CD4-positive, alpha-beta T cell treated with Interleukin-6 at 100 ng/mL for 8 hours (primary cell): ENCODE results near the gene MYL5.
"Not testable (repeated sequence)": the region's sequence is repeated elsewhere in the genome, so short reads cannot be mapped to it uniquely, and the experiment has no call there.

Experiments used
- DNase-seq: peaks from one replicate; pipeline ENCODE4 v3.0.0-alpha.2; 2020; ENCODE audit warnings: mixed read lengths, low spot score

Gene MYL5

DNA sequence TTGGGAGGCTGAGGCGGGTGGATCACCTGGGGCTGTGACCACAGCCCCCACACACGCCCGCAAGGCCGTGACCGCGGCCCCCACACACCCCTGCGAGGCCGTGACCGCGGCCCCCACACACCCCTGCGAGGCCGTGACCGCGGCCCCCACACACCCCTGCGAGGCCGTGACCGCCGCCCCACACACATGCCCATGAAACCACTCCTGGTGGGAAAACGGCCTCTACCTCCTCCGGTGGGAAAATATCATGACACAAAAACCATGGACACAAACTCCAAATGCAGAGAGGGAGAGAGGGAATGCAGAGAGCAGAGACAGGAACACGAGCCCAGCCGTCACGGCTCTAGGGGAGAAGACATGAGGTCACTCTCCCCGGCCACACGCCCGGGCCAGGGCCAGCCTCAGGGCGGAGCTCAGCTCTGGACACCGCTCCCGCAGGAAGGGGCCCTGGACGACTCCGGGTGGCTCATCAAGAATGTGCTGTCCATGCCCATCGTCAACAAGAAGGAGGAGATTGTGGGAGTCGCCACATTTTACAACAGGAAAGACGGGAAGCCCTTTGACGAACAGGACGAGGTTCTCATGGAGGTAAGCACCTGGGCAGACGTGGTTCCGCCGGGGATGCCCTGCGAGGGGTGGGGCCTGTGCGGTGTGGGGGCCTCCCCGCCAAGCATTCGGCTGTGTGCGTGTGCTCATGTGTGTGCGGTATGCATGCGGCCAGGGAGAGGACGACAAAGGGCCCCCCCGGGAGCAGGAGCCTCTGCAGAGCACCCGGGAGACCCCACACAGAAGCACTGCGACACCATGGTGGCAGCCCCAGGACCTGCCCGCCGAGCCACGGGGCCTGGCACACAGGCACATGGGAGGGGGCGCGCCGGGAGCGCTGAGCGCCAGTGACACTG is 17.7 kb upstream of the MYL5 start:
- no peak for DNase-seq

DNA sequence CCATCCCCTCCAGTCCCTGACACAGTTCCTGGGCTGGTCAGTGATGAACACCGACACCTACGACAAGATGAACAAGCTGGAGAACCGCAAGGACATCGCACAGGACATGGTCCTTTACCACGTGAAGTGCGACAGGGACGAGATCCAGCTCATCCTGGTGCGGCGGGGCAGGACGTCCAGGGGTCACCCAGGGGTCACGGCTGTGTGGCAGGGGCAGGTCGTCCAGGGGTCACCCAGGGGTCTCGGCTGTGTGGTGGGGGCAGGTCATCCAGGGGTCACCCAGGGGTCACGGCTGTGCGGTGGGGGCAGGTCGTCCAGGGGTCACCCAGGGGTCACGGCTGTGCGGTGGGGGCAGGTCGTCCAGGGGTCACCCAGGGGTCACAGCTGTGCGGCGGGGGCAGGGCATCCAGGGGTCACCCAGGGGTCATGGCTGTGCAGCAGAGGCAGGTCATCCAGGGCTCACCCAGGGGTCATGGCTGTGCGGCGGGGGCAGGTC is 17.0 kb upstream of the MYL5 start:
- DNase-seq: no peak

GRCh38 chr4:657834-658667 is 16.3 kb upstream of the MYL5 start:
- no peak for DNase-seq

- DNase-seq: no peak
These were observed 15.4 kb upstream of the MYL5 start for GRCh38 chr4:658681-659667.

DNA sequence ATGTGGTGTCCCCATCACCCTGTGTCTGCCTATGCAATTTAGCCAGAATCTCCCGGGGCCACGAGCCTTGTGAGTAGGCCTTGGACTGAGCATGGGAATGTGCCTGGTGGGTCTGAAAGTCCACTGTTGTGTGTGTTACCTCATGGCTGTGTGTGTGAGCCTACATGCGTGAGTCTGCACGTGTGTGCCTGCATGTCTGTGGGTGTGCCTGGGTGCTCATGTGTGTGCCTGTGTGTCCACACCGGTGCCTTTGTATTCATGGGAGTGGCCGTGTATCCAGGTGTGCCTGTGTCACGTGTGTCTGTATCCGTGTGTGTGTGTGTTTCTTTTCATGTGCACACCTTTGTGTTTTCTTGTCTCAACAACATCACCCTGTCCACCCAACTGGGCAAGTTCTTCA is 14.5 kb upstream of the MYL5 start:
- no peak for DNase-seq

- no peak for DNase-seq
These were observed 13.9 kb upstream of the MYL5 start for GRCh38 chr4:660401-660800.

DNA sequence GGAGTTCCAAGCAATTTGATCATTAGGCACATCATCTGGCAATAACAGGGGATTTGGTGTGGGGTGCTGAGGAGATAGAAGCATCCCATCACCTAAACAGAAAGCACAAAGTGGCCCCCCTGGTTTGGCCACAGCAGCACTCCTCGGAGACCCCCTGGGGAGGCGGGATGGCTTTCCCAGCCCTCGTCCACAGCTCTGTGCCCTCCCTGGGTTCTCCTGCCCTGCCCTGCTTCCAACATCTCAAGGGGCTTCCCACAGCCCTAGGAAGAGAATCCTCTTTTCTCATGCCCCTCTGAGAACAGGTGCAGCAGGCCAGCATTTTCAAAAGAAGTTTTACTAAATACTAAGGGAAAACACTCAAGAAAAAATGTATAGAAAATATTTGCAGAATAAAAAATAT is 13.1 kb upstream of the MYL5 start:
- DNase-seq: no peak

DNA sequence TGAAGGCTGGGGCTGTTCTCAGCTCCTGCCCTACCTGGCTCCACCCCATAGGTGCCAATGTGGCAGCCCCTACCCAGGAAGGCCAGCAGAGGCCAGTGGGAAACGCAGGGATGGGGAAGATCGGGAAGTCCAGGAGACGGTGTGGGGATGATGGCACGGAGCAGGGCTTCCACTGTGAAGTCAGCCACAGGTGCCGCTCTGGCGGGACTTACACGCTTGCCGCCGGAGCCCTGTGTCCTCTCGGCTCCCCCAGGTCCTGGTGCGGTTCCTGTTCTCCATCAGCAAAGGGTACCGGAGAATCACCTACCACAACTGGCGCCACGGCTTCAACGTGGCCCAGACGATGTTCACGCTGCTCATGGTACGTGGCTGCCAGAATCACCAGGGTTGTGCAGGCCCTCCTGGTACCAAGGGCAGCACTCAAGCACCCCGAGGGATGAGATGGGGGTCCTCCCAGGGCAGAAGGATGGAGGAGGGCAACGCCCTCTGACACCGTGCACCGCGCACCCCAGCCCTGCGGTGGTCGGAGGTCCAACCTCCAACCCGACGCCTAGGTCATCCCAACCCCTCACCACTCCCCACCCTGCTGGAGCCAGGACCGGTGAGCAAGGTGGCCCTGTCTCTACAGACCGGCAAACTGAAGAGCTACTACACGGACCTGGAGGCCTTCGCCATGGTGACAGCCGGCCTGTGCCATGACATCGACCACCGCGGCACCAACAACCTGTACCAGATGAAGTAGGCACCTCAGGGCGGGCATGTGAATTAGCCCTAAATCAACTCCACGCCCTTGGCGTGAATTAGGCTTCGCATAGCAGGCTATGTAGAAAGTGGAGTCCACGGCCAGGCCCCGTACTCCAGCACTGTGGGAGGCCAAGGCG is 12.2 kb upstream of the MYL5 start:
- no peak for DNase-seq

- no peak for DNase-seq
These were observed 11.3 kb upstream of the MYL5 start for GRCh38 chr4:663046-663437.

DNA sequence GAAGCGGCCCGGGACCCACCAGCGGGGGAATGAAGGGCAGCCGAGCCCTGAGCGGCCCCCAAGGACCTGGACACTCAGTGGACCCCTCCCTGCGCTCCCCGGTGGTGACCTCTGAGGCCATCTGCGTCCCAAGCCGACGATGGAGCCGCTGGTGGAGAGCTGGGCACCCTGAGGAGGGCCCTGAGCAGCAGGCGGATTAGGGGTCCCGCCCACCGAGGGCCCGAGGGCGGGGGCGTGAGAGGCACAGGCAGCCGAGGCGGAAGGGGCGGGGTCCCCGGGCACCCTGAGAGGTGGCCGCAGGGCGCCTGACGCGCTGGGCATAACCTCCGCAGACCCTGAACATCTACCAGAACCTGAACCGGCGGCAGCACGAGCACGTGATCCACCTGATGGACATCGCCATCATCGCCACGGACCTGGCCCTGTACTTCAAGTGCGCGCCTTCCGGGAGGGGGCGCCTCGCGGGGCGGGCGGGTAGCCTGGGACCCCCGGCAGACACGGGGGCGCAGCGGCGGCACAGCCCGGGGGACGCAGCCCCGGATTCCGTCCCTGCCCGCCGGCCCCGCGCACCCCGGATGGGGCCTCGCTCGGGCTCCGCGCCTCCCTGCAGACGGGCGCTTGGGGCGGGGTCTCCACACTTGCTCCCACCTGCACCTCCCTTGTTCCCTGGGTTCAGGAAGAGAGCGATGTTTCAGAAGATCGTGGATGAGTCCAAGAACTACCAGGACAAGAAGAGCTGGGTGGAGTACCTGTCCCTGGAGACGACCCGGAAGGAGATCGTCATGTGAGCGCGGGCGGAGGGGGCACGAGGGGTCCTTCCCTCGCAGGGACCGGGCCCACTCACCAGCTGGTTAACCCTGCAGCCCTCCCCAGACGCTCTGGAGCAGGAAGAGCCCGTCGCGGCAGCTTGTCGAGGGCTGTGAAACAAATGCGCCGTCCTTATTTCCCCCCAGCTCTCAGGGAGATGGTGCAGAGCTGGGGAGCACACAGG is 10.6 kb upstream of the MYL5 start:
- peak; percentile 76 for DNase-seq

- no peak for DNase-seq
These were observed 9.6 kb upstream of the MYL5 start for GRCh38 chr4:664713-665231.

DNA sequence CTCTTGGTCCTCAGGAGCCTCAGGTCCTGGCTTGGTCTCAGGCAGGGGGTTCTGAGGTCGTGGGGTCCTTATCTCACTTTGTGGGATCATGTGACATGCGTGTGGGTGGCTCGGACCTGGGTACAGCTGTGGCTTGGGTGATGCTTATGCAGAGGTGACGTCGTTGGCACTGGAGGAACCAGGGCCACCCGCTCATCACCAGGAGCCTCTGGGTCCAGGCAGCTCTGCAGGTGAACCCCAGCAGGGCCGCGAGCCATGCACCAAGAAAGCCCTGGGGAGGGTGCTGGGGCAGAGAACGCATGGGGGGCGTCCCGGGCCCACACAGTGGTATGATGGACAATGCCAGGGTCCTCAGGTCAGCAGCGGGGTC is 9.0 kb upstream of the MYL5 start:
- no peak for DNase-seq

- DNase-seq: no peak
These were observed 8.4 kb upstream of the MYL5 start for GRCh38 chr4:665751-666435.

DNA sequence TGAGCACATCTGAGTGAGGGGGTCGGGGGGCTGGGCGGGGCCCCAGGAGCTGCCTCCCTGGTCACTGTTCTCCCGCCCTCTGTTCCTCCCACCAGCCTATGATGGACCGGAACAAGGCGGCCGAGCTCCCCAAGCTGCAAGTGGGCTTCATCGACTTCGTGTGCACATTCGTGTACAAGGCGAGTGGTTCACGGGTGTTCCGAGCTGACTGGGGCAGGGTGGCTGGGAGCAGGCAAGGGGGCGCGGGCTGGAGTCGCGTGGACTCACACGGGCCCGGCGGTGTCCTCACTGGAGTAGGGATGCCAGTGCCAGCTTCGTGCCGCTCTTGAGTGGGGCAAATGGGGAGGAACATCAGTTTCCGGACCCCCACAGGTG is 7.9 kb upstream of the MYL5 start:
- DNase-seq: no peak

DNA sequence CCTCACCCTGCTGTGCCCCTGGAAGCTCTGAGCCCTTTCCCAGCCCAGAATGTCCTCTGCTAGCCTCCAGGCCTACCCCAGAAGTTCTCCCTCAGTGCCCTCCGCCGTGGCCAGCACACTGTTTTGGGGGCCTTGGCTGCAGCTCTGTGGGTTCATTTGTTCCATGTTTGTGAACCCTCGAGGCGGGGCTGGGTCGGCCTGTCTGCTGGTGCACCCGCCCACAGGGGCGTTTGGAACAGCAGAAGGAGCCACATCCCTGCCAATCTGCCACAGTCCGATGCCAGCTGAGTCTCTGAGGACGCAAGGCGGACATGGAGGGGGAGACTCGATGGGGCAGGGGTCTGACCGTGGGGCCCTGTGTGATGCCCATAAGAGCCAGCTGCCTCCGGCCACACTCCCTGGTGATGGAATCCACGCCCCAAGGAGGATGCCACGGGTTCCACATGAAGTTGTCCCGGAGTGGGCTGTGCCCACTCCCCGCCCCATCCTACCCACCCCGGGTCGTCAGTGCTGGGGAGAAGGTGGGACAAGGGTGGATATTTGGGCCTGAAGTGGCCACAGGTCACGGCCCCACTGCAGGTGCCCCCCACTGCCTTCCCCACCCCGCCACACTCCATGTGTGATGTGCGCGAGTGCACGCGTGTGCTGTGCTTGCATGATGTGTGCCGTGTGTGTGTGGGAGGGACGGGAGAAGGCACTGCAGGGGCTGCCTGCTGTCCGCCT is 7.4 kb upstream of the MYL5 start:
- no peak for DNase-seq

DNA sequence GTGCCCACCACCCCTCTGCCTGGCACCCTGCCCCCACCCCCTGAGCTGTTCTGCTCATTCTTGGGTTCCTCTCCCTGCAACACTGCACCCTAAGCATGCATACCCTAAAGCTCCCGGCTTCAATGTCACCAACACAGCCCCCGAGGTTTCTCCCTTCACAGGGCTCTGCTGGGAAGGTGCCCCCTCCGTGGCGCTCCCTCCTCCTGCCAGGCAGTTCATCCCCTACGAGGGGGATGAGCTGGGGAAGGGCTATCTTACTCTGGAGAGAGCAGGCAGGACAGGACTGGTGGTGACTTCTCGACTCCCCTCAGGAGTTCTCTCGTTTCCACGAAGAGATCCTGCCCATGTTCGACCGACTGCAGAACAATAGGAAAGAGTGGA is 6.8 kb upstream of the MYL5 start:
- no peak for DNase-seq

DNA sequence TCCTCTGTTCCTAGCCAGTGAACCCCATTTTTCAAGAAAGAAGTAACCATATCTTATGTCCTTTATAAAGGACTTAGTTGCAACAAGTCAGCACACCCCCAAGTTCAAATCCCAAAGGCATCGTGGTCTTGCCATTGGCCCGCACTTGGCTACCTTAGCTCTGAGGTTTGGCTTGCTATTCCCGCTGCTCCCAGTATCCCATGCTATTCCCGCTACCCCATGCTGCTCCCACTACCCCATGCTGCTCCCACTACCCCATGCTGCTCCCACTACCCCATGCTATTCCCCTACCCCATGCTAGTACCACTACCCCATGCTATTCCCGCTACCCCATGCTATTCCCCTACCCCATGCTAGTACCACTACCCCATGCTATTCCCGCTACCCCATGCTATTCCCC is 6.1 kb upstream of the MYL5 start:
- DNase-seq: not testable (repeated sequence)
